ENCODE measurements around the gene MPO. TPM values are rescaled to one million over a fixed set of nuclear protein-coding genes. Genes with fewer than 3 reads are reported as not detected.
A peak's percentile ranks its signal among the peaks of the same experiment; 100 is the strongest.

The MPO gene
- total RNA-seq, 1 donor from 2014 or later = 0.43 TPM

- no peak for ATAC-seq
- DNase-seq (ENCODE audit: low spot score) = no peak
Observed at GRCh38 chr17:58319173-58320162, 38.7 kb upstream of the MPO start.

DNA sequence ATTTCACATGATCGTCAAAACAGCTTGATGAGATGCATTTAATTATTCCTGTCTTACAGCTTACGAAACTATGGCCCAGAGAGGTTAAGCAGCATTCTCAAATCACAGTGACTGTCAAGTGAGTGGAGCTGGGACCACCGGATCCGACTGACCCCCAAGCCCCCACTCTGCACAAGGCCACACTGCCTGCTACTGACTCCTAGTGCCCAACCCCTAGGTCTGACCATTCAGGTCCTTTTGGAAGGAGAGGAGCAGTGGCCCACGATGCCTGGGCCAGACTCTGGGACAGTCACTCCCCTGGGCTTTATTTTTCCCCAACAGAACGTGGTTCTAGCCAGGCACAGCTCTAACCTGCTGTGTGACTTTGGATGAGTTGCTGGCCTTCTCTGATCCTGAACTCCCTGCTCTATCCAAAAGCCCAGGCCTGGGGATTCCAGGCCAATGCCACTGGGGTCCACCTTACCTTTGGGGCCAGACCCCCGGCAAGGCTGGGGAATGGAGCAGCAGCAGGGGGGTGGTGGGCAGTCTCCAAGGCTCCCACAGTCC lies 38.0 kb upstream of the MPO start:
- ATAC-seq (no peak), DNase-seq (ENCODE audit: low spot score) (no peak)

DNA sequence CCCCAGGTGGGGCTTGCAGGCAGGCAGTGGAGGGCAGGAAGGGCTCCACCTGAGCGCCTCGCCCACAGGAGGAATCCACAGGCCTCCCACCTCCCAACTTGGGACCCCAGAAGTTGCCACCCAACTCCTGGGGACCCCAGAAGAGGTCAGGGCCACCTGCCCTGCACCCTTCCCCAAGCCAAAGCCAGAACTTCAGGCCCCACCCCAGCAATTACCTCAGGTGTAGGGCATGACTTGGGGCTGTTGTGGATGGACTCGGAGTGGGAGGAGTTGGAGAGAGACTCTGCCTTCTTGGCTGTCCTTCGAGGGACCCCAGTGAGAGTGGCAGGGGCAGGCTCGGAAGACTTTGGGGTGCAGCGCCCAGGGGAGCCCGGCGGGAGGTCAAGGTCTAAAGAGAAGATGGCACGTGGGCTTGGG lies 37.3 kb upstream of the MPO start:
- DNase-seq (ENCODE audit: low spot score) (no peak), ATAC-seq (no peak)

DNA sequence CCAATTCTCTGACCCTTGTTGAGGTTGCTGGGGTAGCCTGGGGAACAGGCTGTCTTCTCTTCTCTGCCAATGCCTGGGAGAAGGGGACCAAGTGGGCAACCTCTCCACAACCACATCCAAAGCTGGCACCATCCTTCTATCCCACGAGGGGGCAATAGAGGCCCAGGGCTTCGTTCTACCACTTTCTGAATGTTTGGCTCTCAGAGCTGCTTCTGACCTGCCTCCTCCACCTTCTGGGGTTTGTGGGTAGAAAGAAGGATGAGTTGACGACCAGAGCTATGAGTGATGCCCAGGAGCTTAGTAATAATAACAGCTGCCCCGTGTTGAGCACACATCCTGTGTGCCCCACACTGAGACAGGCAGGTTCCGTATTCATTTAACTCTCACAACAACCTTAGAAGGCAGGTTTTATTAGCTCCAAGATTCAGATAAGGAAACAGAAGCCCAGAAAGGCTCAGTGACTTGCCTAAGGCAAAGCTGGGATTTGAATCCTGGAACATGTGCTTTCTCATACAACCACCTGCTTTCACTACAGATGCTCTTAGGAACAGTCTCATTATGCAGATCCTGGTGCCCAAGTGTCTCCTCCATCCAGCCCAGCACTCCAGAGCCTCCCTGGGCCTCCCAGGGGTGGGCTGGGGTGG lies 36.8 kb upstream of the MPO start:
- DNase-seq (ENCODE audit: low spot score) (no peak), ATAC-seq (peak; percentile 95)

DNA sequence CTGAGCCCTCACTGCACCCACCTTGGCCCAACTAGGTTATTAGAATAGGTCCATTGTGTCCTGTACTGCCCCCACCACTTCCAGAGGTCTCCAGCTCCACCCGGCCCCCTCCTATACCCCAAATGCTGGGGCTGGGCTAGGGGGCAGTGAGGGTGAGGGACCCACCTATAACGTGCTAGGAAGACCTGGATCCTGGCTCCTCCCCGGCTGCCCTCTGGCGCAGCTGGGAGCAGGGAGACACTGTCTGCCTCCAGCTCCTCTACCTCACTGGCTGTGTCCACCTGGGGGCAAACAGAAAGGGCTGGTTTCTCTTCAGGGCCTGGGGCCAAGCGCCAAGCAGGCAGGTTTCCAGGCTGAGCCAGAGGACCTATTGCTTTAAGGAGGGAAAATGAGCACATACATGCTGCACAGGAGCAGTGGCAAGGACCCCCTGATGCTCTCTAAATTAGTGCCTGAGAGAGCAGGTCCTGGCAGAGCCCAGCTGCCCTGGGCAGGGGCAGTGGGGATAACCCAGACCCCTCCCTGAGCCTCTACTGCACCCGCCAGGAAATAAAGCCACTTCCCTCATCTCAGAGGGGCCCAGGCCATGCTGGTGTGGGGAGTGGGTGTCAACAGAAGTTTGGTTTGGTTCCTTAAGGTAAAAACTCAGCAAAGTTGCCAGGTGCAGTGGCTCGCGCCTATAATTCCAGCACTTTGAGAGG lies 35.7 kb upstream of the MPO start:
- no peak for ATAC-seq

DNA sequence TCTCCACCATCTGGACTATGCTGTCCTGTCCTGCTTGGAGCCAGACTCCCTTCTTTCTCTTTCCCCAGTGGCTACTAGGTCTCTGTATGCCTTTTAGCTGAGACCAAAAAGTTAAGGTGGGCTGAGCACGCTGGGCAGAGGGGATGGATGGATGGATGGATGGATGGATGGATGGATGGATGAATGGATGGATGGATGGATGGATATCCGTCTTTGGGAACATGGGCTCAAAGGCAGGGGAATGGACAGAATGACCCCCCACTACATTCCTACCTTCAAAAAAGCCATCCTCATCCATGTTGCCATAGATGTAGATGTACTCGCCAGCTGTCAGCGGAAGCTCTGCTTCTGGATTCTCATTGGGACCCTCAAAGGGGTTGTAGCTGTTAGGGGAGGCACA lies 35.0 kb upstream of the MPO start:
- ATAC-seq (no peak), DNase-seq (ENCODE audit: low spot score) (peak; percentile 14)

More for the DNA sequence above, 35.7 kb upstream of the MPO start:
- DNase-seq (ENCODE audit: low spot score) = peak; percentile 42

- DNase-seq (ENCODE audit: low spot score) (no peak), ATAC-seq (no peak)
Observed at GRCh38 chr17:58315281-58315711, 34.6 kb upstream of the MPO start.

- DNase-seq (ENCODE audit: low spot score) = no peak
Observed at GRCh38 chr17:58314706-58315015, 33.9 kb upstream of the MPO start.

GRCh38 chr17:58313815-58314705 lies 33.3 kb upstream of the MPO start:
- no peak for ATAC-seq
- no peak for DNase-seq (ENCODE audit: low spot score)

More at GRCh38 chr17:58314706-58315015, 33.9 kb upstream of the MPO start:
- ATAC-seq = no peak

- ATAC-seq = no peak
- no peak for DNase-seq (ENCODE audit: low spot score)
Observed at GRCh38 chr17:58312829-58313228, 32.1 kb upstream of the MPO start.

- ATAC-seq = no peak
- DNase-seq (ENCODE audit: low spot score) = no peak
Observed at GRCh38 chr17:58312021-58312630, 31.4 kb upstream of the MPO start.

- DNase-seq (ENCODE audit: low spot score) (no peak), ATAC-seq (no peak)
Observed at GRCh38 chr17:58311429-58311894, 30.7 kb upstream of the MPO start.

DNA sequence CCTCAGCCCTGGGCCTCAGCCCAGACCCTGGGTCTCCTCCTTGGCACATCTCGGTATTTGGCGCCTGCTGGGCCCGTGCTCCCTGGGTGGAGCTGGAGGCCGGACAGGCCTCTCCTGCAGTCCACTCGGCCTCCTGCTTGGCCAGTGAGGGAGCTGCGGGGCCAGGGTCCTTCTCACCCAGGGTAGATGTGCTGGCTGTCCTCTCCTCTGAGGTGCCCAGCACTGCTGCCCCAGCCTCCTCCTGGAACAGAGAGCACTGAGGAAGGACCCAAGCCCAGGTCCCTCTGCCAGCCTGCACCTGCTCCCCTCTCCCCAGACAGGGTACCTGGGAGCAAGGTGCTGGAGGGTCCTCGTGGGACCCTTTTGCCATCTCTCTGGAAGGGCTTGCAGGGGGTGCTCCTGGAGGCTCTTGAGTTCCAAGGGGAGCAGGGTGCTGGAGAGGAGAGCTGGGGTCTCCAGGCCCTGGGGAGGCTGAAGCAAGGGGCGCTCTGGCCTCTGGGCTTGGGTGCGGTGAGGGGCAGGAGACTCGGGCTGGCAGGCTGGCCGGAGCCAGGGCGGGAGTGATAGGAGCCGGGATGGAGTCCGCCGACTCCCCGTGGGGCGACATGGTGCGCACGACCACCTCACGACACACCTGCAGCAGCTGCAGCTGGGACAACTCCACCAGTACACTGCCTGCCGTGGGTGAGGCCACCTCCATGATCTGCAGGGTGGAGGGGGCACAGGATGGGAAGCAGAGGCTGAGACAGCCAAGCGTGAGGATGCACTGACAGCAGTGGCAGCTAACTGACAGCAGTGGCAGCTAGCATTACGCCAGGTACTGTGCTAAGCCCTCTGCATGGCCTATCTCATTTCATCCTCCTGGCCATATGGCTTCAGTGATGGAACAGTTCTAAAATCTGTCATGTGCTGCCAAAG lies 30.0 kb upstream of the MPO start:
- ATAC-seq = no peak
- no peak for DNase-seq (ENCODE audit: low spot score)

DNA sequence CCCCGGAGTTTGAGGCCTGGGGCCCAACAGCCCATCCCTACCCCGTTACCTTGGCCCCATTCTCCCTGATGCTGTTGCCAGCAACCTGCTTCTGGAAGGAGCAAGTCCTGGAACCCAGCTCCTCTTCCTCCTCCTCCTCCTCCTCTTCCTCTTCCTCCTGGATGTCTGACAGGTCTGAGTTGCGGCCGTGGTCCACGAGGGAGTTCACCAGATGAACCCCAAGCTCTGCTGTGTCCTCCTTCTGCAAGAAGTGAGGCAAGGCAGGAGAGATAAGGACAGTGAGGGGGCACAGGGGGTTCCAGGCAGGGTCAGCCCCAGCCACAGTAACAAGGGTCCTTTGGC lies 29.2 kb upstream of the MPO start:
- ATAC-seq (no peak), DNase-seq (ENCODE audit: low spot score) (no peak)

- DNase-seq (ENCODE audit: low spot score) = no peak
- no peak for ATAC-seq
Observed at GRCh38 chr17:58308985-58309917, 28.5 kb upstream of the MPO start.

- no peak for DNase-seq (ENCODE audit: low spot score)
- peak; percentile 42 for ATAC-seq
Observed at GRCh38 chr17:58308173-58308984, 27.6 kb upstream of the MPO start.

Measured in left lobe of liver (tissue), 2 donors.